Ureter (tissue), 1 donor: Measurements from ENCODE around the gene RTN4RL2. TPM values are rescaled to one million over a fixed set of nuclear protein-coding genes. Genes with fewer than 3 reads are reported as not detected.
A peak's percentile ranks its signal among the peaks of the same experiment; 100 is the strongest.

Source experiments
- DNase-seq: peaks from one replicate; pipeline ENCODE4 v3.0.0-alpha.2; 2020; ENCODE audit warnings: low spot score
- total RNA-seq: library from RNA; stranded (reverse); gene quantifications from one replicate; pipeline ENCODE4 v1.2.4, GENCODE V29; 2023
- donor health status: DM: yes; HTN: yes; CAD: no.

Gene RTN4RL2
- total RNA-seq, 1 donor from 2014 or later: 1.5 TPM

DNA sequence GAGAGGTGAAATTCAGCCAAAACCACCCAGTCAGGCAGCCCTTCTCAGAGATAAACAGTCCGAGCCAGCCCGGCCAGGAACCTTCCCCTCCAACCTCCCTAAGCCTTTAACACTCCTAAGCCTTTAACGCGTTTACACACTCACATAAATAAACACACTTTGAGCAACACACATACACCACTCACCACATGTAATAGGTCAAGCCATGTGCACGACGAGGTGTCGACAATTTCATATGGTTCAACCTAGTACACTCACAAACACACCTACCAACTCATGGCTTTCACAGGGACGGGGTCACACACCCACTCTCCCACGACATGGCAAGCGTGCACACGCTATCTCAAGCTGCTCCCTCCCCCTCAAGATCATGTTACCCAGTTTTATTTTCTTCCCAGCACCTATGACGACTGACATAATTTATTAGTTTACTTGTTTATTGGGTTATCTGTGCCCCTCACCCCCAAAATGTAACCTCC lies 39.7 kb downstream of the RTN4RL2 start:
- DNase-seq: no peak

DNA sequence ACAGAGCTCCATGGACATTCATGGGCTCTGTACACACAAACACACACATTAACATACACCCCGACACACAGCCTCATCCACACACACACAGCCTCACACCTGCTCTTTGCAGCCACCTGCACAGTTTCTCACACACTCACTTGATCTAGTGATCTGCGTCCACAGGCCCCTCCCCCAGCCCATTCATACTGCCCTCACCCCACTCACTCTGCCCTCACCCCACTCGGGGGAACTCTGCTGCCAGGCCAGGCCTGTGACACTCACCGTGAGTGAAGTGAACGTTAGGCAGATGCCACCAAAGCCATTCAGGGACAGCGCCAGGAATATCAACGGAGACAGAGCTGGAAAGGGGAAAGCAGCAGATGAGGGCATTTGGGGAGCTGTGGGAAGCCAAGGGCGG lies 40.2 kb downstream of the RTN4RL2 start:
- no peak for DNase-seq

DNA sequence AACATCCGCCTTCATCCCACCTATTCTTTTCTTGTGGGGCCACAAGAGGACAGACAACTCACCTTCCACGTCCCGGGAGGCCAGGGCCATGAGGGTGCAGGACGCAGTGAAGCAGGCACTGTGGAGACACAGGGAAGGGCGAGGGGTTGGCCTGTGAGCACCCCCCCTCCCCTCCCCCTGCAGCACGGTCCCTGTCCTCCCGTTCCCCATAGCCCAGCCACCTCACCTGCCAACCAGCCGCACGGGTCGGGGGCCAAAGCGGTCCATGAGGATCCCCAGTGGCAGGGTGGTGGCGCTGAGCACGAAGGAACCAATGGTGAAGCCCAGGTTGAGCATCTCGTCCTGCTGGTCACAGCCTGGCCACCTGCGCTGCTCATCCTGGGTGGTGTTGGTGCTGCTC lies 40.6 kb downstream of the RTN4RL2 start:
- DNase-seq: no peak

DNA sequence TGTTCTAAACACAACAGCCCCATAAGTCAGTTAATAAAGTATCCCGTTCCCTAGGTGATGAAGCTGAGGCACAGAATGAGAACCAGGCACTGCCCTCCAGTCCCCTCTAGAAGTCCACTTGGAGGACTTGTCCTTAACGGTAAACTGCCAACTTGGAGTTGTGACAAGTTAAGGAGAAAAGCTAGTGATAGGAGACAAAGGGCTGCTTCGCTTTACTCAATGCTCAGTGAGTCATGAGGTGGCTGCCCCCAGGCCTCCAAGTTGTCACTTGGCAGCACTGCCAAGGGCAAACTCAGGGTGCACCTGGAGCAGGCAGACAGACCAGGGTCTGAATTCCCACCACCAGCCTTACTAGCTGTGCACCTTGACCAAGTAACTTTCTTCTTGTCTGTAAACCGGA lies 41.6 kb downstream of the RTN4RL2 start:
- DNase-seq: no peak

DNA sequence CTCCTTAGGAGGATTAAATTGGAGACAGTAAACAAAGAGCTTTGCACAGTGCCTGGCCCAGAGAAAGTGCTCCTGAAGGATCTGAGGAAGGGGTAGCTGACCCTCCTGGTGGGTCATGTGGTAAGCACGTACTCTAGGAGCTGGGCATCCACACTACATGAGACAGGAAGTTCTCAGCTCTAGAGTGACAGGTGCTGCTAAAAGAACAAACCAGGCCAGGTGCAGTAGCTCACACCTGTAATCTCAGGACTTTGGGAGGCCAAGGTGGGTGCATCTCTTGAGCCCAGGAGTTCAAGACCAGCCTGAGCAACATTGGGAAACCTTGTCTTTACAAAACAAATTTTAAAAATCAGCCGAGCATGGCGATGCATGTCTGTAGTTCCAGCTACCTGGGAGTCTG lies 42.0 kb downstream of the RTN4RL2 start:
- DNase-seq: no peak

DNA sequence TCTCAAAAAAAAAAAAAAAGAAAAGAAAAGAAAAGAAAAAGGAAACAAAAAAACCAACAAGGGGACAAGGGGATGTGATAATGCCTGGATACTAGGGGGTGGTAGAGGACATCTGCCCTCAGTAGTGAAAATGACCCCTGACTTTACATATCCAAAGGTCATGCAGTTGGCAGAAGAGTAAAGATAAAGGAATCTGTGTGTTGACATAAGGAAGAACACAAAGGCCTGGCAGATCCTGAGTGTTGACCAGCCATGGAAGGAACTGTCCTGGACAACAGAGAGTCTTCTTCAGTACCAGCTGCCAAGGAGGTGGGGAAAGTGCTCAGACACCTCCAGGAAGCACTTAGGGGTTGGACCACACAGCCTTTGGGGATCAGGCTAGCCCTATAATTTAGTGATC lies 42.5 kb downstream of the RTN4RL2 start:
- DNase-seq: no peak

DNA sequence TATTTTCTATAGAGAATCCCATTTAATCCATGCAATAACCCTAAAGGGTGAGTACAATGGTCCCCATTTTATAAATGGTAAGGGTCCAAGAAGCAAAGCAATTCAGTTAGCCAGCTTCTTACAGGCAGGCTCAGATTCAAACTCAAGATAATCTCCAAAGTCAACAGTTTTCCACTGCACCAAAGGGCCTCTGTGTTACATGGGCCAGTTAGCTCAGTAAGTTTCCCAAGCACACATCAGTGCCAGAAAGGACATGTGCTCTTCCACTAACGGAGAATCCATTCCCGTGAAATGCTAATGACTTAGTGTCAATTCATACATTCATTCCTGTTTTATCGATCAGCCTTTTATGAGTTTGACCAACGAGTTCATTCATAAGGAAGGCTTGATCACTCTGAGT lies 44.2 kb downstream of the RTN4RL2 start:
- no peak for DNase-seq

DNA sequence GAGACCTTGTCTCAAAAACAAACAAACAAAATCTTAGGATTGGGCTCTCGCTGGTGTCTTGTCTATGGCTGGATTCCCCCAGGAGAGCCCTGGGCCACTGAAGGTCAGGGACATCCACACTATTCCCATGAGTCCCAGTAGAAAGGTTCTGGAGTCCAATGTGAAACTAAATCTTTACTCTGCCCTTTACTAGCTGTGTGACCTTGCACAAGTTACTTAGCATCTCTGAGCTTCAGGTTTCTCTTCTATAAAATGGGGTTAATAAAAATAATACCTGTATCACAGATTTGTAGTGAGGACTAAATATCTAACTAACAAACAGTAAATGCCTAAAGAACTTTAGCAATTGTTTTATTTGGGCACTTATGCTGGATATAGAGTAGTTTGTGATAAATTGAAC lies 46.2 kb downstream of the RTN4RL2 start:
- DNase-seq: no peak

DNA sequence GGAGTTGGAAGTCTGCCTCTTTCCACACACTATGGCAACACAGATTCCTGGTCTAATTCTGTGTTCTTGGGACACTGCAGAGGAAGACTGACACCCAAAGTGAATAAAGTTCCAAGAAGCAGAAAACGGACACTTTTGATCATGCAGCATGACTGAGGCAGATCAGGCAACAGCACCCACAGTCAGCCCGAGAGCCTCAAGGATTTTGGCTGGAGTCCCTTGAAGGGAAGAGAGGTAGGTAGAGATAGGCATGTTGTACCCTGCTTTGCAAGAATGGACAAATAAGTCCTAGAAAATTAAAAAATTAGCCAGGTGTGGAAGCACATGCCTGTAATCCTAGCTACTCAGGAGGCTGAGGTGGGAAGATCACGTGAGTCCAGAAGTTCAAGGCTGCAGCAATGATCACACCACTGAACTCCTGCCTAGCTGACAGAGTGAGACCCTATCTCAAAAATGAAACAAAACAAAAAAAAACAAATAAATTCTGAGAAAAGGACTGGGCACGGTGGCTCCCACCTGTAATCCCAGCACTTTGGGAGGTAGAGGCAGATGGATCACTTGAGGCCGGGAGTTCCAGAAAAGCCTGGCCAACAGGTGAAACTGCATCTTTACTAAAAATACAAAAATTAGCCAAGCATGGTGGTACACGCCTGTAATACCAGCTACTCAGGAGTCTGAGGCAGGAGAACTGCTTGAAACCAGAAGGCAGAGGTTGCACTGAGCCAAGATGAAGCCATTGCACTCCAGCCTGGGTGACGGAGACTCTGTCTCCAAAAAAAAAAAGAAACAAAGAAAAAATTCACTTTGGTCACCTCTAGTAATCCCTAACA lies 48.2 kb downstream of the RTN4RL2 start:
- no peak for DNase-seq

DNA sequence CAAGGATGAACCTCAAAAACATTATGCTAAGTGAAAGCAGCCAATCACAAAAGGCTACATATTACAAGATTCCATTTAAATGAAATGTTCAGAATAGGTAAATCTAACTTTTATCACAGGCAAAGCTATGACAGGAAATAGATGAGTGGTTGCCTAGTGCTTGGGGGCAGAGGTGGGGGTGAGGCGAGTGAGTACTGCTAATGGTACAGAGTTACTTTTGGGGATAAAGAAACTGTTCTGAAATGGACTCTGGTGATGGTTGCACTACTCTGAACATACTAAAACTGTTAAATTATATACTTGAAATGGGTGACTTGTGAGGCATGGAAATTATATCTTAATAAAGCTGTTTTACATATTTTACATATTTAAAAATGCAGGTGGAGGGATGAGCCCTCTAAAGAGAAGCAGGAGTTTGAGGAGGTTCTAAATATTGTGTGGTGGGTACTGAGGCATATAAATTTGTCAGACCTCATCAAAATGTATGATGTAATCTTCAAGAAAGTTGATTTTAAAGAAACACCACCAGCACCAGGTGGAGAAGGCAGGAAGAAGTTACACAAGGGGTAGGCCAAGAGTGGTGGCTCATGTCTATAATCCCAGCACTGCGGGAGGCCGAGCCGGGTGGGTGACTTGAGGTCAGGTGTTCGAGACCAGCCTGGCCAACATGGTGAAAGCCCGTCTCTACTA lies 51.6 kb downstream of the RTN4RL2 start:
- DNase-seq: no peak

DNA sequence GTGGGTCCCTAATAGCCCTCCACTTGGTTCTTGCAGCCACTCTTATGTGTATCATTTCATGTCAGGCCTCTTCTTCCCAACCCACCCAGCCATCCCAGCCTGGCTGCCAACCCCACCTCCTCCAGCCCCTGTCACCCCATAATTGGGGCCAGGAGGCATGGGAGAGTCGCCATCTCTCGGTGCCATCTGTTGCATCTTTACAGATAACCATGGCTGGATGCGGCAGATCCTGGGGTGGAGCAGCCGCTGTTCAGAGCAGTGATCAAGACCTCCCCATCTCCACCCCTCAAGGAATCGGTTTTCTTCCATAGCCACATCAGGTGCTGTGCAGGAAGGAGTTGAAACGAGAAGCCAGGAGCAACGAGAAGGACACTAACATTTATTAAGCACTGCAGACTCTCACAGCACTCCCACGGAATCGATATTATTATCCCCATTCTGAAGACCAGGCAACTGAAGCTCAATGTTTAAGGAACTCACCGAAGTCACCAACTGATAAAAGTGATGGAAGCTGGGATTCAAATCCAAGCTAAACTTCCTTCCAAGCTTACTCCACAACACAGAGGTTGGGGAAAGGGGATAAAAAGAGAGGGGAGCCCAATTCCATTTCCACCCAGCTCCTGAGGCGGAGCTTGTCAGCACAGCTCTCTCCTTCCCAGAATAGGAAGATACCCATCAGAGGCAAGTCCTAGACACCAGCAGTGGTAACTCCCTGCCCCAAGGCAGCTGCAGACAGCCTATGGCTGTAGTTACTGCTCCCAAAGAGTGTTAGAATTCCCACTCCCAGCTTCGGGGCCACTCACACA lies 52.5 kb downstream of the RTN4RL2 start:
- no peak for DNase-seq

DNA sequence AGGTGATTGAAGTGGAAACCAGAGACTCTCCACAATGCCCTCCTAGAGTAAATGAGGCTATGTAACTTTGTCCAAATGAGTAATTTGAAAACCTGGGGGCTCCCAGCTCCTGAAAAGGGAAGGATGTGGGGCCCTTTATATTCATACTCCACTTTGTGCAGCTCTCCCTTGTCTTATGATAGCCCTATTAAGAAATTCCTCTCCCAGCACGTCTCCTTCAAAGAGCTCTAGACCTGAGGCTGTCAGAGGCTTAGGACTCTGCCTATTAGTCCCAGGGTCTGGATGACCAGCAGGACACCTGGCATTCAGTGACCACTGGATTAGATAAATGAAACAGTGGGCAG lies 53.1 kb downstream of the RTN4RL2 start:
- no peak for DNase-seq

DNA sequence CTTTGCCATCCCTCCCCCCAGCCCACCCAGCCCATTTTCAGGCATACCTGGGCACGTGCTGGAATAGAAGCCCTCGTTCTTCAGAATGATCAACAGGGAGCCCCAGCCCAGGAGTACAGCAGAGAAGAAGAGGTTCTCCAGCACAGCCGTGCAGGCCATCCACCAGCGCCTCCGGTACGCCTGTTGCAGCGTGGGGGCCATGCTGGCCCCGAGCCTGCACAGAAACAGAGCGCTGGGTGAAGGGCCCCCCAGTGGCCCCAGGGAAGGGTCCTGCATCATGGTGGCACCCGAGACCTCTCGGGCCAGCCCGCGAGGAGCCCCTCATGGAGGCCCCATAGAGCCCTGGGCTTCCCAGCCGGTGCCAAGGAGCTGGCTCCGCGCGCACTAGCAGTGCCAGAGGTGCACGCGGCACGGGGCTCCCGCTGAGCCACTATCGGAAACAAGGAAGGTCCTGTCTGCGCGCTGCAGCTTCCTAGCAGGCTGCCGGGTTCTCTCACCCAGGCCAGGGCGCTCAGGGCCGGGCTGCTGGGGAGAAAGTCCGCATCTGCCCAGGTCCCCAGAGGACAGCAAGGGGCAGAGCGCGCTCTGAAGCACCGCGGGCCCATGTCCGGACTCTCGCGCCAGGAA lies 53.7 kb downstream of the RTN4RL2 start:
- peak; percentile 53 for DNase-seq

DNA sequence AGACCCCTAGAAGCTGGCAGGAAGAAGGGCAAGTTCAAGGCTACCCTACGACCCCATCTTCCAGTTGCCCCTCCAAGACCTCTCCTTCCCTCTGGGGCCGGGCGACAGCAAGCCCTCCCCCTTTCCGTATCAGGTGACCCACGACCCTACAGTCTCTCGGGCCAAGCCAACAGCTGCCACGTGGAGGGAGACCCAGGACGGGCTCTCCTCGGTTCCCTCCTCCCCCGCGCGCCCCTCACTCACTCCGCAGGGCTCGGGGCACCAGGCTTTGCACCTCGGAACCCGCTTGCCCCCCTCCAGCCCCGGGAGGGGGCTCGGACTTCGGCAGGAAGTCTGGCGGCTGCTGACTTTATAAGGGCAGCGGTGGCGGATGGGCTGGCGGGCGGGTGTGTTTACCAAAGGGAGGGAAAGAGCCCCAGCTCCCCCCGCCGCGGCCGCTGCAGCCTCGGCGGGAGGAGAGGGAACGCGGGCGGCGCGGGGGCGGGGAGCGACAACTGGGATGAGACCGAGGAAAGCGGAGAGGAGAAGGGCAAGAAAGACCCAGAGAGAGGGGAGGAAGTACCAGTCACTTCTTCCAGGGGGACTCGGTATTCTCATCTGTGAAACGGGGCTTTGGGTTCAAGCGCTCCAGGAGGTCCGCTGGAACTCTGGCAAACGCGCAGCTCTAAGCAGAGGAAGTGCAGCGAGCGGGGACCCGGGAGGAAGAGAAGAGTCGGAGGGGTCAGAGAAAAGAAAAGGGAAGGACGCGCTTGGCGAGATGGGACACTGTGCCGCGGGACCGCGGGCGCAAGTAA lies 54.4 kb downstream of the RTN4RL2 start:
- peak; percentile 73 for DNase-seq

DNA sequence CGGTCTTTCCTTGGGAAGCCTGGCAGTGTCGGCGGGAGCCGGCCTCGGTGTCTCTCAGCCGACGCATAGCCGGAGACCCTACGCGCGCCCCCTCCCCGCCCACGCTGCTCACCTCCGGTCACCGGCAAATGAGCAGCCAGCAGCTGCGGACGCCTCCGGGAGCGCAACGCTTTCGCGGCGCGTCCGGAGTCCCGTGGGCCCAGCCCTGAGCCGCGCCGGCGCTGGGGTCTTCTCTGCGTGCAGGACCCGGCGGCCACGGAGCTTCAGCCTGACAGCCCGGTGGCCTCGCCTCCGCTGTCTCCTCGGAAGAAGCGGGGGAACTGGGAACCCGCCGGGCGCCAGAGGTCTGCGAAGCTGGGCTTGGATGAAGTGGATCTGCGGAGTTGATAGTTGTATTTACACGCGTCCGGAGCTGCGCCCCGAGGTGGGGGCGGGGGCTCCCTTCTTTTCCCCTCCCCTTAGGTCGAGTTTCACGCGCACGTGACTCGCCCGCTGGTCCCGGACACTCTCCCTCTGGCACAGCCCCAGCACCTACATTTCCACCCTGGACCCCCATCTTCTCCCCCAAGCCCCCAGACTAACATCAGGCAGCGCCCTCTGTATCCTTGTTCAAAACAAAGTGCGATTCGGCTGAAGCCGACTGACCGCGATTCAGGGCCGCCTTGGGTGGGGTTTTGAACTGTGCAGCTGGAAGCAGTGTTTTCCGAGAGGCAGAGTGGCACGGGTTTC lies 55.2 kb downstream of the RTN4RL2 start, which contains the start of gene SLC43A1:
Gene SLC43A1 (minus strand): TSS at position 371 of the 729 bp plus-strand sequence. CDS start 1,591 bp downstream, outside the sequence.
- DNase-seq: peak; percentile 65

DNA sequence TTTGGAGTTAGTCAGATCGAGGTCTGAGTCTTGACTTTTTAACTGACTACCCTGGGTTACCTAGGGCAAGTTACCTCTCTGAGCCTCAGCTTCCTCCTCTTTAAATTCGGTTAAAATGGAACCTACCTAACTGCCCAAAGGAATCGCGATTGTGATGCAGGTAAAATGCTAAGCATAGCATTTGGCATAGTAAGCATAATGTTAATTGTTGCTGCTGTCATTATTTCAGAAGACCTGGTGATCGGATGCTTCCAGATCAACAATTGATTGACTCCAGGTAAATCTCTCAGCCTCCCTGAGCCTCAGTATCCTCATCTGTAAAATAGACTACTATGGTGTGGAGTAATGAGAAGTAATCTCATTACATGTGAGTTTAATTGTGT lies 55.7 kb downstream of the RTN4RL2 start:
- no peak for DNase-seq

DNA sequence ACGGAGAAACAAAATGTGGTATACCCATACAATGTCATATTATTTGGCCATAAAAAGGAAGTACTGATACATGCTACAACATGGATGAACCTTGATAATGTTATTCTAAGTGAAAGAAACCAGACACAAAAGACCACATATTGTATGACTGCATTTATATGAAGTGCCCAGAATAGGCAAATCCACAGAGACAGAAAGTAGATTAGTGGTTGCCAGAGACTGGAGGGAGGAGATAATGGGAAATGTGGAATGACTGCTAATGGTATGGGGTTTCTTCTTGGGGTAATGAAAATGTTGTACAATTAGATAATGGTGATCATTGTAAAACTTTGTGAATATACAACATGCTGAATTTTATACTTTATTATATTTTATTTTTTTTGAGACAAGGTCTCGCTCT lies 60.8 kb downstream of the RTN4RL2 start:
- no peak for DNase-seq

DNA sequence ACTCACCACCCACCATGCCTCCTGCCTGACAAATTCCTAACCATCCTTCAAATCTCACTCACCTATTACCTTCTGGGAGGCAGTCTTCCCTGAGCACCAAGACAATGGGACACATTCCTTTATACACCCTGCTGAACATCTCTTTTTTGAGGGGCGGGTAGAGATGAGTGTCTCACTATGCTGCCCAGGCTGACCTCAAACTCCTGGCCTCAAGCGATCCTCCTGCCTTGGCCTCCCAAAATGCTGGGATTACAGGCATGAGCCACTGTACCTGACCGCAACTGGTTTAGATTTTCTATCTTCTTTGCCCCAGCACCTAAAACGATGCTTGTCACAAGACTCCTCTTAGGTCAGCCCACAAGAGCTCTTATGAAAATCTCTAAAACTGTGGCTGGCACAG lies 63.1 kb downstream of the RTN4RL2 start:
- DNase-seq: no peak
